GM19239 (cell line): Measurements from ENCODE around the gene NLRP11.

Experiments used
- DNase-seq: peaks from one replicate; pipeline ENCODE4 v3.0.0; 2011; ENCODE audit warnings: low spot score; ENCODE audit not compliant: insufficient read length
- FAIRE-seq: peaks from 2 replicates; lab custom pipeline; 2011; peaks lifted over from hg19 to GRCh38; lab: Jason Lieb, UNC

NLRP11 gene

GRCh38 chr19:55831846-55832245, at the start of gene NLRP11:
Gene NLRP11, minus strand, starts transcription at chr19:55831999. Its CDS starts 13,825 bp downstream, at chr19:55818174.
- FAIRE-seq, result no peak
- DNase-seq, result no peak

- no peak for DNase-seq
- FAIRE-seq, result no peak
Observed at GRCh38 chr19:55877211-55877610, 45.4 kb upstream of the NLRP11 start.

GRCh38 chr19:55870736-55871135, 38.9 kb upstream of the NLRP11 start:
- DNase-seq, result no peak
- no peak for FAIRE-seq

- no peak for DNase-seq
- no peak for FAIRE-seq
Observed at GRCh38 chr19:55867101-55867500, 35.3 kb upstream of the NLRP11 start.

- DNase-seq, result no peak
- FAIRE-seq, result no peak
Observed at GRCh38 chr19:55866521-55866920, 34.7 kb upstream of the NLRP11 start.

GRCh38 chr19:55858969-55859368, 27.2 kb upstream of the NLRP11 start:
- no peak for FAIRE-seq

GRCh38 chr19:55858401-55858800, 26.6 kb upstream of the NLRP11 start:
- DNase-seq (no peak), FAIRE-seq (no peak)

More at GRCh38 chr19:55858969-55859368, 27.2 kb upstream of the NLRP11 start:
- DNase-seq, result no peak

GRCh38 chr19:55857974-55858373, 26.2 kb upstream of the NLRP11 start:
- FAIRE-seq (no peak), DNase-seq (no peak)

- FAIRE-seq, result no peak
- DNase-seq, result no peak
Observed at GRCh38 chr19:55857149-55857548, 25.4 kb upstream of the NLRP11 start.

GRCh38 chr19:55855160-55855559, 23.4 kb upstream of the NLRP11 start:
- FAIRE-seq (no peak), DNase-seq (no peak)

GRCh38 chr19:55838906-55839305, 7.1 kb upstream of the NLRP11 start:
- FAIRE-seq (no peak), DNase-seq (no peak)

- DNase-seq (no peak), FAIRE-seq (no peak)
Observed at GRCh38 chr19:55838251-55838650, 6.5 kb upstream of the NLRP11 start.

GRCh38 chr19:55836340-55836739, 4.5 kb upstream of the NLRP11 start, which contains the start of gene NLRP4:
Gene NLRP4, plus strand, starts transcription at chr19:55836540. Its CDS starts 15,541 bp downstream, at chr19:55852081.
- FAIRE-seq (no peak), DNase-seq (no peak)

GRCh38 chr19:55832676-55833075, 877 bp upstream of the NLRP11 start:
- DNase-seq, result no peak
- FAIRE-seq, result no peak

- no peak for FAIRE-seq
Observed at GRCh38 chr19:55830656-55831055, 1.1 kb downstream of the NLRP11 start.

GRCh38 chr19:55820037-55820436, 11.8 kb downstream of the NLRP11 start:
- no peak for DNase-seq
- FAIRE-seq, result no peak

More at GRCh38 chr19:55830656-55831055, 1.1 kb downstream of the NLRP11 start:
- no peak for DNase-seq

GRCh38 chr19:55813906-55814305, 17.9 kb downstream of the NLRP11 start:
- FAIRE-seq (no peak), DNase-seq (no peak)

GRCh38 chr19:55812449-55812848, 19.4 kb downstream of the NLRP11 start:
- no peak for FAIRE-seq
- no peak for DNase-seq

- DNase-seq (no peak), FAIRE-seq (no peak)
Observed at GRCh38 chr19:55811340-55811739, 20.5 kb downstream of the NLRP11 start.

GRCh38 chr19:55809381-55810058, 22.3 kb downstream of the NLRP11 start:
- DNase-seq (peak; percentile 29), FAIRE-seq (peak; percentile 80)

- no peak for DNase-seq
- no peak for FAIRE-seq
Observed at GRCh38 chr19:55802281-55802680, 29.5 kb downstream of the NLRP11 start.

- DNase-seq, result no peak
- no peak for FAIRE-seq
Observed at GRCh38 chr19:55801416-55801815, 30.4 kb downstream of the NLRP11 start.
